Activated naive CD4-positive, alpha-beta T cell treated with anti-CD3 and anti-CD28 coated beads, Interleukin-2, amount 10 ng/mL, durations not matched to agents 7 days and 5 days (primary cell): Measurements from ENCODE around the gene IQUB.
"Not testable (repeated sequence)": the region's sequence is repeated elsewhere in the genome, so short reads cannot be mapped to it uniquely, and the experiment has no call there.

Experiments
- CTCF ChIA-PET: fragments of 350-600 bp; sonication (Branson Sonifier 250); formaldehyde crosslinking; loops from one replicate; lab custom pipeline; 2021; ENCODE audit warnings: antibody characterized with exemption; lab: Charles Lee
- DNase-seq: peaks from one replicate; pipeline ENCODE4 v3.0.0-alpha.2; 2020
- H3K27ac Mint-ChIP-seq: one replicate; pipeline ENCODE4 v1.8.0; 2021; ENCODE audit warnings: mild to moderate bottlenecking, moderate library complexity, mixed read lengths
- H3K27me3 Mint-ChIP-seq: one replicate; pipeline ENCODE4 v1.8.0; 2021; ENCODE audit warnings: mild to moderate bottlenecking, mixed read lengths
- H3K36me3 Mint-ChIP-seq: one replicate; pipeline ENCODE4 v1.8.0; 2021; ENCODE audit warnings: mixed read lengths
- H3K4me1 Mint-ChIP-seq: one replicate; pipeline ENCODE4 v1.8.0; 2021; ENCODE audit warnings: mixed read lengths
- H3K4me3 Mint-ChIP-seq: one replicate; pipeline ENCODE4 v1.8.0; 2021; ENCODE audit warnings: mild to moderate bottlenecking, moderate library complexity, mixed read lengths
- H3K9me3 Mint-ChIP-seq: one replicate; pipeline ENCODE4 v1.8.0; 2021; ENCODE audit warnings: mixed read lengths

IQUB gene

GRCh38 chr7:123557398-123558288, 23.2 kb upstream of the IQUB start, which contains the start of gene NDUFA5:
NDUFA5 (minus strand) TSS chr7:123557818; CDS start chr7:123557795, 23 bp downstream.
- CTCF ChIA-PET = interaction anchor here (1.2 kb wide), 1 partner anchor 314 kb away, joined by 3 read pairs; no protein-coding TSS in a partner anchor
- peaks cover 7% of the 10 kb centered on the region for H3K36me3 Mint-ChIP-seq
- no peak within 1 kb of the TSS for H3K27ac Mint-ChIP-seq
- H3K9me3 Mint-ChIP-seq = no peaks in the 10 kb centered on the region
- H3K4me3 Mint-ChIP-seq = no peak within 1 kb of the TSS
- peaks cover 7% of the 10 kb centered on the region for H3K27me3 Mint-ChIP-seq
- peak; percentile 98 for DNase-seq
- peaks cover 2% of the 10 kb centered on the region for H3K4me1 Mint-ChIP-seq

GRCh38 chr7:123557016-123557397, 22.6 kb upstream of the IQUB start:
- CTCF ChIA-PET = no interaction called here
- no peak for DNase-seq
- Mint-ChIP-seq H3K27ac (no peak overlapping the region), H3K36me3 (peaks cover 11% of the 10 kb centered on the region), H3K4me1 (peaks cover 2% of the 10 kb centered on the region), H3K9me3 (peaks cover 1% of the 10 kb centered on the region), H3K4me3 (no peak overlapping the region), H3K27me3 (peaks cover 6% of the 10 kb centered on the region)

GRCh38 chr7:123555484-123555883, 21.1 kb upstream of the IQUB start:
- no peak for DNase-seq
- Mint-ChIP-seq H3K36me3 (peaks cover 11% of the 10 kb centered on the region), H3K4me1 (peaks cover 2% of the 10 kb centered on the region), H3K27me3 (no peaks in the 10 kb centered on the region), H3K27ac (no peak overlapping the region), H3K4me3 (no peak overlapping the region), H3K9me3 (peaks cover 1% of the 10 kb centered on the region)
- CTCF ChIA-PET = no interaction called here

- Mint-ChIP-seq H3K36me3 (peaks cover 24% of the 10 kb centered on the region), H3K27ac (no peak overlapping the region), H3K4me3 (no peak overlapping the region), H3K27me3 (no peaks in the 10 kb centered on the region), H3K4me1 (peaks cover 2% of the 10 kb centered on the region), H3K9me3 (peaks cover 1% of the 10 kb centered on the region)
- CTCF ChIA-PET = no interaction called here
- DNase-seq = no peak
Measured at GRCh38 chr7:123553159-123553558, 18.8 kb upstream of the IQUB start.

- no peak for DNase-seq
- Mint-ChIP-seq H3K4me1 (peaks cover 2% of the 10 kb centered on the region), H3K4me3 (no peak overlapping the region), H3K27me3 (no peaks in the 10 kb centered on the region), H3K27ac (no peak overlapping the region), H3K36me3 (peaks cover 25% of the 10 kb centered on the region), H3K9me3 (peaks cover 1% of the 10 kb centered on the region)
- CTCF ChIA-PET = no interaction called here
Measured at GRCh38 chr7:123552641-123553040, 18.2 kb upstream of the IQUB start.

GRCh38 chr7:123552134-123552533, 17.7 kb upstream of the IQUB start:
- CTCF ChIA-PET, H3K4me3 Mint-ChIP-seq, H3K4me1 Mint-ChIP-seq, H3K27ac Mint-ChIP-seq, DNase-seq, H3K9me3 Mint-ChIP-seq, H3K27me3 Mint-ChIP-seq: not testable (repeated sequence)
- H3K36me3 Mint-ChIP-seq = peaks cover 28% of the 10 kb centered on the region

GRCh38 chr7:123548406-123548805, 14.0 kb upstream of the IQUB start:
- peaks cover 32% of the 10 kb centered on the region for H3K36me3 Mint-ChIP-seq
- H3K9me3 Mint-ChIP-seq = peaks cover 1% of the 10 kb centered on the region
- no peak overlapping the region for H3K27ac Mint-ChIP-seq
- H3K4me1 Mint-ChIP-seq = peaks cover 5% of the 10 kb centered on the region
- no peak for DNase-seq
- CTCF ChIA-PET = no interaction called here
- H3K4me3 Mint-ChIP-seq = no peak overlapping the region
- H3K27me3 Mint-ChIP-seq = no peaks in the 10 kb centered on the region

GRCh38 chr7:123539871-123540270, 5.5 kb upstream of the IQUB start:
- peaks cover 3% of the 10 kb centered on the region for H3K36me3 Mint-ChIP-seq
- CTCF ChIA-PET = interaction anchor here (1.4 to 2.6 kb wide), 2 partner anchors 44 to 46 kb away, joined by 4 to 7 read pairs; no protein-coding TSS in a partner anchor
- peaks cover 7% of the 10 kb centered on the region for H3K4me1 Mint-ChIP-seq
- no peak overlapping the region for H3K27ac Mint-ChIP-seq
- peaks cover 2% of the 10 kb centered on the region for H3K27me3 Mint-ChIP-seq
- no peaks in the 10 kb centered on the region for H3K9me3 Mint-ChIP-seq
- no peak overlapping the region for H3K4me3 Mint-ChIP-seq
- DNase-seq = no peak

- Mint-ChIP-seq H3K27me3 (peaks cover 11% of the 10 kb centered on the region), H3K36me3 (peaks cover 3% of the 10 kb centered on the region), H3K4me3 (no peak overlapping the region), H3K4me1 (peaks cover 14% of the 10 kb centered on the region), H3K27ac (no peak overlapping the region), H3K9me3 (no peaks in the 10 kb centered on the region)
- CTCF ChIA-PET = interaction anchor here (1.4 kb wide), 1 partner anchor 43 kb away, joined by 4 read pairs; no protein-coding TSS in a partner anchor
- DNase-seq = no peak
Measured at GRCh38 chr7:123538897-123539296, 4.5 kb upstream of the IQUB start.

- Mint-ChIP-seq H3K4me1 (peaks cover 20% of the 10 kb centered on the region), H3K27me3 (peaks cover 17% of the 10 kb centered on the region), H3K27ac (no peak overlapping the region), H3K36me3 (peaks cover 3% of the 10 kb centered on the region), H3K4me3 (no peak overlapping the region), H3K9me3 (no peaks in the 10 kb centered on the region)
- CTCF ChIA-PET = interaction anchor here (0.6 kb wide), 1 partner anchor 45 kb away, joined by 3 read pairs; no protein-coding TSS in a partner anchor
- DNase-seq = no peak
Measured at GRCh38 chr7:123538189-123538714, 3.9 kb upstream of the IQUB start.

- peaks cover 27% of the 10 kb centered on the region for H3K27me3 Mint-ChIP-seq
- no peak overlapping the region for H3K4me3 Mint-ChIP-seq
- H3K27ac Mint-ChIP-seq = no peak overlapping the region
- H3K36me3 Mint-ChIP-seq = peaks cover 3% of the 10 kb centered on the region
- DNase-seq = no peak
- H3K9me3 Mint-ChIP-seq = no peaks in the 10 kb centered on the region
- peaks cover 25% of the 10 kb centered on the region for H3K4me1 Mint-ChIP-seq
- CTCF ChIA-PET = interaction anchor here (0.6 kb wide), 1 partner anchor 42 kb away, joined by 4 read pairs; no protein-coding TSS in a partner anchor
Measured at GRCh38 chr7:123537026-123537642, 2.7 kb upstream of the IQUB start.

GRCh38 chr7:123535517-123535916, 1.1 kb upstream of the IQUB start:
- Mint-ChIP-seq H3K4me1 (peaks cover 25% of the 10 kb centered on the region), H3K36me3 (no peaks in the 10 kb centered on the region), H3K9me3 (no peaks in the 10 kb centered on the region), H3K27ac (no peak overlapping the region), H3K4me3 (no peak overlapping the region), H3K27me3 (peaks cover 34% of the 10 kb centered on the region)
- DNase-seq = no peak
- CTCF ChIA-PET = interaction anchor here (1.2 kb wide), 1 partner anchor 42 kb away, joined by 3 read pairs; no protein-coding TSS in a partner anchor

- Mint-ChIP-seq H3K27ac (no peak overlapping the region), H3K4me3 (peak overlapping the region; percentile 82), H3K36me3 (no peaks in the 10 kb centered on the region), H3K4me1 (peaks cover 25% of the 10 kb centered on the region), H3K27me3 (peaks cover 41% of the 10 kb centered on the region), H3K9me3 (no peaks in the 10 kb centered on the region)
- no peak for DNase-seq
- CTCF ChIA-PET = interaction anchor here (0.9 kb wide), 1 partner anchor 39 kb away, joined by 3 read pairs; no protein-coding TSS in a partner anchor
Measured at GRCh38 chr7:123533929-123534382, 439 bp downstream of the IQUB start.

- Mint-ChIP-seq H3K9me3 (no peaks in the 10 kb centered on the region), H3K4me1 (peaks cover 25% of the 10 kb centered on the region), H3K4me3 (peak overlapping the region; percentile 82), H3K27ac (no peak overlapping the region), H3K27me3 (peaks cover 41% of the 10 kb centered on the region), H3K36me3 (no peaks in the 10 kb centered on the region)
- CTCF ChIA-PET = interaction anchor here (0.9 kb wide), 1 partner anchor 39 kb away, joined by 3 read pairs; no protein-coding TSS in a partner anchor
- no peak for DNase-seq
Measured at GRCh38 chr7:123533553-123533917, 860 bp downstream of the IQUB start.
